Panc1 (cell line): ENCODE measurements around the gene TTR. TPM values are rescaled to one million over a fixed set of nuclear protein-coding genes. Genes with fewer than 3 reads are reported as not detected.
A peak's percentile ranks its signal among the peaks of the same experiment; 100 is the strongest.

ENCODE experiments used
- ATAC-seq: fragments of 200-7000 bp; cut with Tn5 transposase; 2 replicates; pipeline ENCODE4 v1.9.1; 2020; ENCODE audit warnings: mild to moderate bottlenecking, moderate library complexity
- BruUV-seq: library from RNA; stranded (reverse); fragments of 400-500 nt; replicated peaks from 2 replicates; lab custom pipeline; 2021; lab: Mats Ljungman, UMichigan
- CTCF ChIA-PET: fragments of 300-600 bp; sonication (Branson Sonifier 250); formaldehyde crosslinking; loops from one replicate; lab custom pipeline; 2022; ENCODE audit warnings: antibody characterized with exemption; lab: Charles Lee
- POLR2A ChIA-PET: fragments of 300-600 bp; sonication (Branson Sonifier 250); formaldehyde crosslinking; loops from one replicate; lab custom pipeline; 2022; ENCODE audit warnings: antibody characterized with exemption; lab: Charles Lee
- DNase-seq: peaks from one replicate; pipeline ENCODE4 v3.0.0-alpha.2; 2010; ENCODE audit warnings: low read depth, low spot score
- H3K27ac ChIP-seq: 2 replicates; pipeline ENCODE4 v1.5.1; 2011; ENCODE audit warnings: mild to moderate bottlenecking, low read length, inconsistent platforms
- H3K27me3 ChIP-seq: fragments of 200-500 bp; sonication (Bioruptor generic); 2 replicates; pipeline ENCODE4 v1.6.0; 2014; ENCODE audit warnings: low read length, inconsistent platforms; ENCODE audit not compliant: control insufficient read depth, insufficient read depth
- H3K36me3 ChIP-seq: fragments of 200-500 bp; sonication (Bioruptor generic); 2 replicates; pipeline ENCODE4 v1.5.1; 2014; ENCODE audit warnings: inconsistent platforms, mild to moderate bottlenecking, low read length, moderate library complexity; ENCODE audit not compliant: control insufficient read depth, insufficient read depth
- H3K4me1 ChIP-seq: 2 replicates; pipeline ENCODE4 v1.5.1; 2011; ENCODE audit warnings: inconsistent platforms, mild to moderate bottlenecking, low read length, moderate library complexity; ENCODE audit not compliant: control insufficient read depth, insufficient read depth
- H3K4me3 ChIP-seq, 2 experiments: 2 replicates each; pipeline ENCODE4 v1.5.1; 2011 to 2012; ENCODE audit warnings: low read depth in 2 of 2, low read length in 2 of 2, mild to moderate bottlenecking in 2 of 2, inconsistent platforms in 1 of 2, moderate library complexity in 1 of 2
- H3K9me3 ChIP-seq: fragments of 200-500 bp; sonication (Bioruptor generic); 2 replicates; pipeline ENCODE4 v1.5.1; 2014; ENCODE audit warnings: low read depth, mild to moderate bottlenecking, inconsistent platforms, low read length, moderate library complexity; ENCODE audit not compliant: control insufficient read depth, insufficient read depth
- CTCF ChIP-seq: fragments of 450-650 bp; IDR thresholded peaks from 2 replicates; pipeline ENCODE4 v1.5.1; 2017; ENCODE audit warnings: mild to moderate bottlenecking
- POLR2AphosphoS5 ChIP-seq: IDR thresholded peaks from 2 replicates; pipeline ENCODE4 v1.6.1; 2012; ENCODE audit warnings: mild to moderate bottlenecking, low read depth, low read length, moderate library complexity
- SIN3A ChIP-seq: IDR thresholded peaks from 2 replicates; pipeline ENCODE4 v1.6.1; 2012; ENCODE audit warnings: low read depth, mild to moderate bottlenecking, low read length, moderate library complexity, borderline replicate concordance; ENCODE audit not compliant: insufficient read depth
- TCF7L2 ChIP-seq: IDR thresholded peaks from 2 replicates; pipeline ENCODE4 v1.6.1; 2011; ENCODE audit warnings: mild to moderate bottlenecking, low read depth, low read length, inconsistent platforms
- in situ Hi-C: cut with HindIII; loops from 2 replicates; pipeline ENCODE4 v1.10.0; 2016; ENCODE audit warnings: low sequenced_read_pairs, low pct_unique_long_range_greater_than_20kb
- intact Hi-C: fragments of 100-400 bp; cut with micrococcal nuclease; formaldehyde crosslinking; loops from one replicate; pipeline ENCODE4 v1.10.0; 2022; ENCODE audit not compliant: unreplicated experiment
- total RNA-seq: library from RNA; stranded (reverse); gene quantifications from one replicate; pipeline ENCODE4 v1.2.1, GENCODE V29; 2021; ENCODE audit not compliant: unreplicated experiment
- TF ChIP-seq, protein P1 (sequence below), 2 experiments: IDR thresholded peaks; 2 replicates each; pipeline ENCODE4 v1.6.1; 2011 to 2012; ENCODE audit warnings: low read depth in 2 of 2, control low read depth in 1 of 2, low read length in 1 of 2, mild to moderate bottlenecking in 1 of 2, moderate library complexity in 1 of 2; ENCODE audit not compliant: insufficient read depth in 1 of 2

Gene TTR
- total RNA-seq, 1 experiment from 2014 or later, result 1.0 TPM

DNA sequence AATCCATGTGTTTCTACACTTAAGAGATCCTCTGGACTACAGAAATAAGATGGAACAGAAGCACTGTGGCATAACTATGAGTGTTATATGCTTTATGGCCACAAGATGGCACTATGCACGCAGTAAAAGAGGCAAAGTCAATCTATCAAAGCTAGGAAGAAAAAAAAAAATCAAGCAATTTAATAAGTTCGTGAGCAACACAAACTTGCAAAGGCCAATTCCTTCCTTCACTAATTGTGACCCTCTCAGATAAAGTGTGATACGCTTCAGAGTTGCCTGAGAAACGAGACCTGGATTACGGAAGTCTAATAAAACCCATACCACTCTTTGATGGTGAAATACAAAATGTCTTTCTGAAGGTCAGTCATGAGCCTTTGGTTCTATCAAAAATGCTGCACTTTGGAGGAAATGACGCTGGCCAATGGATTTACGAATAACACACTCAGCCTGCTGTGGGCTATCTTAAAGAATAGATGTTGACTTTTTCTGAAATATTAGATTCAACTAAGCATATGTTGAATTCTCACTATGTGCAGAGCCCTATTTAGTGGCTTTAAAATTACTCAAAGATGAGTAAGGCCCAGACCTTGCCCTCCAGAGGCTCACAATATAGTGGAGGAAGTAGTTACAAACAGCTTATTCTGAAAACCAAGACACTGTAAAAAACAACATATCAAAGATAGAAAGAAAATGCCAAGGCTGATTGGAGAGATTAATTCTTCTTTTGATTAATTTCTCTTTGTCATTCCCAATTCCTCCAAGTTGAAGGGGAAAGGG lies 35.5 kb upstream of the TTR start:
- Histone ChIP-seq H3K4me1 (no peaks in the 10 kb centered on the region; the same call in 1 of the 2 replicates), H3K27ac (no peak overlapping the region), H3K9me3 (no peaks in the 10 kb centered on the region), H3K27me3 (no peaks in the 10 kb centered on the region), H3K36me3 (no peaks in the 10 kb centered on the region), H3K4me3 (no peak overlapping the region)
- DNase-seq, result peak; percentile 42
- no TSS peak for BruUV-seq
- CTCF ChIA-PET, result no interaction called here
- in situ Hi-C loops, result no loop called here
- intact Hi-C loops, result loop anchor here (1.0 to 2.0 kb wide), 2 partner anchors 166 to 265 kb away; no protein-coding TSS in a partner anchor
- POLR2A ChIA-PET, result no interaction called here
- TF ChIP-seq CTCF (peak; percentile 64; the same call in 1 of the 2 replicates), SIN3A (no peak), TCF7L2 (no peak), POLR2AphosphoS5 (no peak)
- TF ChIP-seq, protein P1, sequence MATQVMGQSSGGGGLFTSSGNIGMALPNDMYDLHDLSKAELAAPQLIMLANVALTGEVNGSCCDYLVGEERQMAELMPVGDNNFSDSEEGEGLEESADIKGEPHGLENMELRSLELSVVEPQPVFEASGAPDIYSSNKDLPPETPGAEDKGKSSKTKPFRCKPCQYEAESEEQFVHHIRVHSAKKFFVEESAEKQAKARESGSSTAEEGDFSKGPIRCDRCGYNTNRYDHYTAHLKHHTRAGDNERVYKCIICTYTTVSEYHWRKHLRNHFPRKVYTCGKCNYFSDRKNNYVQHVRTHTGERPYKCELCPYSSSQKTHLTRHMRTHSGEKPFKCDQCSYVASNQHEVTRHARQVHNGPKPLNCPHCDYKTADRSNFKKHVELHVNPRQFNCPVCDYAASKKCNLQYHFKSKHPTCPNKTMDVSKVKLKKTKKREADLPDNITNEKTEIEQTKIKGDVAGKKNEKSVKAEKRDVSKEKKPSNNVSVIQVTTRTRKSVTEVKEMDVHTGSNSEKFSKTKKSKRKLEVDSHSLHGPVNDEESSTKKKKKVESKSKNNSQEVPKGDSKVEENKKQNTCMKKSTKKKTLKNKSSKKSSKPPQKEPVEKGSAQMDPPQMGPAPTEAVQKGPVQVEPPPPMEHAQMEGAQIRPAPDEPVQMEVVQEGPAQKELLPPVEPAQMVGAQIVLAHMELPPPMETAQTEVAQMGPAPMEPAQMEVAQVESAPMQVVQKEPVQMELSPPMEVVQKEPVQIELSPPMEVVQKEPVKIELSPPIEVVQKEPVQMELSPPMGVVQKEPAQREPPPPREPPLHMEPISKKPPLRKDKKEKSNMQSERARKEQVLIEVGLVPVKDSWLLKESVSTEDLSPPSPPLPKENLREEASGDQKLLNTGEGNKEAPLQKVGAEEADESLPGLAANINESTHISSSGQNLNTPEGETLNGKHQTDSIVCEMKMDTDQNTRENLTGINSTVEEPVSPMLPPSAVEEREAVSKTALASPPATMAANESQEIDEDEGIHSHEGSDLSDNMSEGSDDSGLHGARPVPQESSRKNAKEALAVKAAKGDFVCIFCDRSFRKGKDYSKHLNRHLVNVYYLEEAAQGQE (IDR thresholded peaks at IDR 0.05; ENCODE audit: insufficient read depth in 1 of 2, low read depth in 2 of 2, low read length in 1 of 2), result no peak
- peak; percentile 82; the same call in 1 of the 2 replicates for ATAC-seq

- TF ChIP-seq POLR2AphosphoS5, result no peak
- TF ChIP-seq, protein P1 (IDR thresholded peaks at IDR 0.05; ENCODE audit: insufficient read depth in 1 of 2, low read depth in 2 of 2, low read length in 1 of 2), result no peak
- TF ChIP-seq SIN3A, result no peak
- TF ChIP-seq CTCF, result no peak
- TF ChIP-seq TCF7L2, result no peak
- H3K27me3 ChIP-seq, result no peaks in the 10 kb centered on the region
- in situ Hi-C loops (no loop called here), intact Hi-C loops (loop anchor here (2.0 kb wide), 1 partner anchor 263 kb away; no protein-coding TSS in a partner anchor)
- ATAC-seq (no peak), DNase-seq (no peak)
- no peak overlapping the region for H3K27ac ChIP-seq
- CTCF ChIA-PET, result no interaction called here
- no peaks in the 10 kb centered on the region for H3K9me3 ChIP-seq
- POLR2A ChIA-PET, result no interaction called here
- no TSS peak for BruUV-seq
- H3K4me3 ChIP-seq, result no peak overlapping the region
- H3K4me1 ChIP-seq, result no peaks in the 10 kb centered on the region; the same call in 1 of the 2 replicates
- no peaks in the 10 kb centered on the region for H3K36me3 ChIP-seq
Observed at GRCh38 chr18:31557446-31557845, 34.2 kb upstream of the TTR start.
